ENCODE data around the gene MERTK.

GRCh38 chr2:111900859-111901258, 2.5 kb downstream of the MERTK start:
- no peak for TF ChIP-seq CTCF (IDR thresholded peaks at IDR 0.05)
- no peak for TF ChIP-seq POLR2A (IDR thresholded peaks at IDR 0.05)
